ENCODE measurements around the gene RSBN1L.
A peak's percentile ranks its signal among the peaks of the same experiment; 100 is the strongest.
"Not testable (repeated sequence)": the region's sequence is repeated elsewhere in the genome, so short reads cannot be mapped to it uniquely, and the experiment has no call there.

Gene RSBN1L

GRCh38 chr7:77687747-77688144 lies 8.5 kb upstream of the RSBN1L start:
- no peak for DNase-seq (ENCODE audit: low read depth, low spot score)

DNA sequence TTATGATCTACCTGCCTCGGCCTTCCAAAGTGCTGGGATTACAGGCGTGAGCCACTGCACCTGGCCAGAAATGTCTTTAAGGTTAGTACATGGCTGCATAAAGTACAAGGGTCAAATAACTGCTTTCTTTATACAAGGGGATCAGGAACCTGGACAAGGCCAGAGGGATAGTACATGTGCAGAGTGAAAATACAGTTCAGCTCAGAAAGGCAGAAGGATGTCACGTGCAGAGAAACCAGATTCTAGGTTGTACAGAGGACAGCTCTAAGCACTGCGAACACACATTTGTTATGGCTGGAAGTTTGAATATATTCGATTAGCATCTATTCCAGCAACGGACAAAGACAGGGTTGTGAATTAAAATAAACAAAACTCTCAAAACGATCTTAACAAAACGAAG lies 6.0 kb upstream of the RSBN1L start:
- no peak for DNase-seq (ENCODE audit: low read depth, low spot score)

GRCh38 chr7:77691892-77692491 lies 4.3 kb upstream of the RSBN1L start:
- DNase-seq (ENCODE audit: low read depth, low spot score): no peak

GRCh38 chr7:77693830-77694583 lies 2.3 kb upstream of the RSBN1L start:
- no peak for DNase-seq (ENCODE audit: low read depth, low spot score)

- peak; percentile 82 for DNase-seq (ENCODE audit: low read depth, low spot score)
Observed at GRCh38 chr7:77696643-77697534, 630 bp downstream of the RSBN1L start.

DNA sequence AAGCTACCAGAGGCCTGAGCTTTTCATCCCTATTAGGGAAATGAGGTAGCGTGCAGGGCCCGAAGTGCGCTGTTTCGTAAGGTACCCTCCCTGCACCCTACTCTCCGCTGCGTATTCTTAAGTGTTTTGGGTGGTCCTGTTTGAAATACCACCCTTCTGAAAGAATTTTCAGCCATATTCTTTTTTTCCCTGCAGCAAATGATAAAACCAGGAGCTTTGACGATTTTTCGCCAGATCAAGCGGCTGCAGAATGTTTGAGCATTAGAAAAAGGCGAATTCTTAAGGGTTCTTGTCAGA lies 1.2 kb downstream of the RSBN1L start:
- DNase-seq (ENCODE audit: low read depth, low spot score): no peak

DNA sequence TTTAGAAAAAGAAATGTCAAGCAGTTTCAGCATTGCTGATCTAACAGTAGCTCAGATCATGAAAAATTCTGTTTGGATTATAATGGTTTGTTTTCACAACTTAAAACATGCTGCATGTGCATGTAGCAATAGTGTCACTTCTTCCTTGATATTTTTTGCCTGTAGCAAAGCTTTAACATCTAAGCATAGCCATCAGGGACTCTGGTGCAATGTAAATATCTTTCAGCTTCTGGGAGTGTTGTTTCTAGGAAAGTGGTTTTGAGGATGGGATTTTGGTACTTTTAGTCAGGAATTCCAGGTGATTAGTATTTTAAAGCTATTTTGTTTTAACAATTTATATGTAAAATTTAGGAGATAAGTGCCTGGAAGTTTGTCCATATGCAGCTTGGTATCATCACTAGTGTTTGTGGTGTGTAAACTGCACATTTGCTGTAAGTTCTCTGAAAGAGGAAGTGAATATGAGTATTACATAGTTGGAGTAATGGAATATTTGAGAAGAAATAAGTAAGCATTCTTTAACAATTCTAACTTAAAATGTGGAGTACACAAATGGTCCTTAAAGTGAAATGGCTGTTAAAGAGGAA lies 1.9 kb downstream of the RSBN1L start:
- no peak for DNase-seq (ENCODE audit: low read depth, low spot score)

- DNase-seq (ENCODE audit: low read depth, low spot score): peak; percentile 40
Observed at GRCh38 chr7:77699056-77699455, 2.8 kb downstream of the RSBN1L start.

- no peak for DNase-seq (ENCODE audit: low read depth, low spot score)
Observed at GRCh38 chr7:77702513-77702912, 6.3 kb downstream of the RSBN1L start.

GRCh38 chr7:77702968-77703472 lies 6.8 kb downstream of the RSBN1L start:
- DNase-seq (ENCODE audit: low read depth, low spot score): no peak

- DNase-seq (ENCODE audit: low read depth, low spot score): not testable (repeated sequence)
Observed at GRCh38 chr7:77703669-77704068, 7.4 kb downstream of the RSBN1L start.

GRCh38 chr7:77707504-77707992 lies 11.3 kb downstream of the RSBN1L start:
- no peak for DNase-seq (ENCODE audit: low read depth, low spot score)

DNA sequence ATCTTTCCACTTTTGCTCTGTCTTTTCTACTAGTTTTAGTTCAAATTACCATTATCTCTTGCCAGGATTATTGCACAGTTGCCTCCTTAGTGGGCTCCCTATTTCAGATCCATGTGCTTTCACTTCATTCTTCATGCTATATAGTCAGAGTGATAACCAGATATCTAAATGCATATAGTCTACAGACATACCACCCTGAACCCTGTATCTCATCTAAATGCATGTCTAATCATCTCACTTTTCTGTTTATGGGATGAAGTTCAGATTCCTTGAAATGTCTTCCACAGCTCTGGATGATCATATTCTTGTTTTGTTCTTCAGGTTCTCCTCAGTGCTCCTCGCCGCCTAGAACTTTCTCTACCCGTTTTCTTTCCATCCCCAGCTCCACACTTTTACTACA lies 13.8 kb downstream of the RSBN1L start:
- DNase-seq (ENCODE audit: low read depth, low spot score): no peak

GRCh38 chr7:77710861-77711260 lies 14.6 kb downstream of the RSBN1L start:
- no peak for DNase-seq (ENCODE audit: low read depth, low spot score)

GRCh38 chr7:77714195-77714594 lies 17.9 kb downstream of the RSBN1L start:
- DNase-seq (ENCODE audit: low read depth, low spot score): no peak

- not testable (repeated sequence) for DNase-seq (ENCODE audit: low read depth, low spot score)
Observed at GRCh38 chr7:77714931-77715330, 18.7 kb downstream of the RSBN1L start.

GRCh38 chr7:77716804-77717203 lies 20.5 kb downstream of the RSBN1L start:
- no peak for DNase-seq (ENCODE audit: low read depth, low spot score)

DNA sequence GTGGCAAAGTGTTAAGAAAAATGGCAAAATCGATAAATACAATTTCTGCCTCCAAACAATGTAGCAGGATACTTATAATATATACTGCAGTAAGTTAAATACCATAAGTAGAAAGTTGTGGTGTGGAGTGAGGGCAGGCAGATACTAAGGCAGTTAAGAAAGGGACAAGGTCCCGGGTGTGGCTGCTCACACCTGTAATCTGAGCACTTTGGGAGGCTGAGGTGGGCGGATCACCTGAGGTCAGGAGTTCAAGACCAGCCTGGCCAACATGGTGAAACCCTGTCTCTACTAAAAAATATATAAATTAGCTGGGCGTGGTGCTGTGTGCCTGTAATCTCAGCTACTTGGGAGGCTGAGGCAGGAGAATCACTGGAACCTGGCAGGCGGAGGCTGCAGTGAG lies 21.3 kb downstream of the RSBN1L start:
- not testable (repeated sequence) for DNase-seq (ENCODE audit: low read depth, low spot score)

DNA sequence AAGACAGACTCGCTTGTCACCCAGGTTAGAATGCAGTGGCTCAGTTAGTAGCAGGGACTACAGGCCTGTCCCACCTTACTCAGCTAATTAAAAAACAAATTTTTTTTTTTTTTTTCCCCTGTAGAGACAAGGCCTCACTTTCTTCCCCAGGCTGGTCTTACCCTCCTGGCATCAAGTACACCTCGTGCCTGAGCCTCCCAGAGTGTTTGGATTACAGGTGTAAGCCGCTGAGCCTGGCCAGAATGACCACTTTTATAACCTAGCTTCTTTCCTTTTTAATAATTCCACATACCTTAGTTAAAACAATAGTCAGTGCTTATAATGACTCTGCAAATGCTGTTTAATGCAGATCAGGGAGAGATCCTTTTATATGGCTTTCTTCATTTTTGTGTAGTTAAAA lies 31.3 kb downstream of the RSBN1L start:
- no peak for DNase-seq (ENCODE audit: low read depth, low spot score)

- peak; percentile 44 for DNase-seq (ENCODE audit: low read depth, low spot score)
Observed at GRCh38 chr7:77727936-77728701, 31.9 kb downstream of the RSBN1L start.

Data from astrocyte of the hippocampus (primary cell).